Testis (tissue), 2 donors: ENCODE results near the gene PDHA2.

Experiments
- CTCF ChIP-seq, 3 experiments: fragments of 450-650 bp in 2 of 3; fragments of 200-600 bp in 1 of 3; sonication (generic) in 1 of 3; IDR thresholded peaks; one replicate each; pipeline ENCODE4 v1.5.1; 2016 to 2019; ENCODE audit warnings: antibody characterized with exemption in 3 of 3, mild to moderate bottlenecking in 2 of 3, moderate library complexity in 1 of 3
- POLR2A ChIP-seq: fragments of 450-650 bp; IDR thresholded peaks from one replicate; pipeline ENCODE4 v1.6.1; 2017; ENCODE audit warnings: antibody characterized with exemption, mild to moderate bottlenecking, moderate library complexity

- TF ChIP-seq POLR2A (no peak), CTCF (IDR thresholded peaks at IDR 0.05) (no peak)
These were observed 17.9 kb downstream of the PDHA2 start for GRCh38 chr4:95857761-95858160.
